ENCODE results near the gene UTS2R.
"Not testable (repeated sequence)": the region's sequence is repeated elsewhere in the genome, so short reads cannot be mapped to it uniquely, and the experiment has no call there.

The UTS2R gene

GRCh38 chr17:82355770-82356427 lies 15.7 kb upstream of the UTS2R start:
- DNase-seq = no peak

DNA sequence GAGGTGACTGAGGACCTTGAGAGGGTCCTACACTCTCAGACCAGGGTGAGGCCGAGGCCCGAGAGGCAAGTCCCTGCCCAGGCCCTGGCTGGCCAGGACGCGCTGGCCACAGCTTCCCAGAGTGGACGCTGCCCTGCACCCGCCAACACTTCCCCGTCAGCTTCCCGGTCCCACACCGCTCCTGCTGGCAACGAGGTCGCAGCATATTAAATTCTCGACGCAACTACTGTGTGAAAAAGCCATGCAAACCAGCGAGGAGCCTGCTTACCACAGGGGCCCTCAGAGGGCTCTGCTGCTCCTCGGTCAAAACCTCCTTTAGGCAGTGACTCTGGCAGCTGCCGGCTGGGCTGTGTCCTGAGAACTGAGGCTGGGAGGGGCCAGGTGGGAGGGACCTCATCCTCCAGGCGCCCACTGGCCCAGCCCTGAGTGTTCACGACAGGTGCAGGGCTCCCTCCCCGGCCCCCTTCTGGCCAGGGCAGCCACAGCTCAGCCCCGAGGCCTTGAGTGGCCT lies 14.7 kb upstream of the UTS2R start:
- DNase-seq = peak; percentile 63

DNA sequence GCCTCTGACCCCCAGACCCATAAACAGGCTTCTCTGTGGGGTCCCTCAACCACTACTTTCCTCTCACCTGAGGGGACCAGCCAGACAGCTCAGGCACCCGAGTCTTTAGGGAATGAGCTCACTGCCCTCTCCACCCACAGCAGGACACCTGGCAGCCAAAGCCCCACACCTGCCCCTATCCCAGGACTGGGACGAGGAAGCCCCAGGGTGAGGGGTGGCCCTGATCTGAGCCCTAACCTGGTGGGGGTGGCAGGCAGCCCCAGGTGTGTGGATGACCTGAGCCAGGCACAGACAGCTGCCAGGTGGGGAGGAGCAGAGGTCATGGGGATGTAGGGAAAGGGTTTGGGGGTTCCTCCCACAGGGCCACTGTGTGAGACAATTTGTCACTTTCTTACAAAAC lies 14.2 kb upstream of the UTS2R start:
- DNase-seq = no peak

DNA sequence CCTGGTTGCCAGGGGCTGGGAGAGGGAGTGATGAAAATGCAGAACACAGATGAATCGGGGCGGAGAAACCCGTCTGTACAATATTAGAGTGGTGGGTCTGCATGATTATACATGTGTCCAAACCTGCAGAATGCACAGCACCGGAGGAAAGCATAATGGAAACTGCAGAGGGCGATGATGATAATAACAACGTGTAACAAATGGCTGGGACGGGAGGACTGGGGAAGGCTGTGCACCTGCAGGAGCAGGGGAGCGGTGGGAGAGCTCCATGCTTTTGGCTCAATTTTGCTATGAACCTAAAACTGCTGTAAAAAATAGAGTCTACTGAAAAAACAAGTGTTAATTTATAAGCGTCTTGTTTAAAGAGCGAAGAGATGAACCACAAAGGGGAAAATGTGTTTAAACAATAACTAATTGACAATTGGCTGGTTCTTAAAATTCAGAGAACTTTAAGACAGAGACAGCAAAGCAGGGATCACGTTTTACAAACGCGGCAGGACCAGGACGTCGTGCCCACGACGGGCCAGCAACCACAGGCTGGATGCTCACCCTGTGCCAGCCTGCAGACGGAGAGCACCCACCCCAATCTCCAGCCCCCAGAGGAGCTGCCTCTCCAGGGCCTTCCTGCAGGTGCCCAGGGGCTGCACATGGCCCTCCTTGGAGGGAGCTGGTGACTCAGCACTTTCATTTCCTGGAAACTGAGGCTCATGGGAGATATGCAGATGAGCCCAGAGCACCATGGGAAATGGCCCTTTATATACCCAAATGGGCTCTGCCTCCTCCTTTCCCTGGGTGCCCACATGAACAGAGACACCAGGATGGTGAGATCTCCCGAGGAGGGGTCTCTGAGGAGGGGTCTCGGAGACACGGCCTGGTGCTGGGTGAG lies 12.9 kb upstream of the UTS2R start, which contains the start of gene TEX19:
Gene TEX19 (plus strand): TSS at position 783 of the 886 bp plus-strand sequence. CDS start 2,904 bp downstream, outside the sequence.
- DNase-seq = no peak

DNA sequence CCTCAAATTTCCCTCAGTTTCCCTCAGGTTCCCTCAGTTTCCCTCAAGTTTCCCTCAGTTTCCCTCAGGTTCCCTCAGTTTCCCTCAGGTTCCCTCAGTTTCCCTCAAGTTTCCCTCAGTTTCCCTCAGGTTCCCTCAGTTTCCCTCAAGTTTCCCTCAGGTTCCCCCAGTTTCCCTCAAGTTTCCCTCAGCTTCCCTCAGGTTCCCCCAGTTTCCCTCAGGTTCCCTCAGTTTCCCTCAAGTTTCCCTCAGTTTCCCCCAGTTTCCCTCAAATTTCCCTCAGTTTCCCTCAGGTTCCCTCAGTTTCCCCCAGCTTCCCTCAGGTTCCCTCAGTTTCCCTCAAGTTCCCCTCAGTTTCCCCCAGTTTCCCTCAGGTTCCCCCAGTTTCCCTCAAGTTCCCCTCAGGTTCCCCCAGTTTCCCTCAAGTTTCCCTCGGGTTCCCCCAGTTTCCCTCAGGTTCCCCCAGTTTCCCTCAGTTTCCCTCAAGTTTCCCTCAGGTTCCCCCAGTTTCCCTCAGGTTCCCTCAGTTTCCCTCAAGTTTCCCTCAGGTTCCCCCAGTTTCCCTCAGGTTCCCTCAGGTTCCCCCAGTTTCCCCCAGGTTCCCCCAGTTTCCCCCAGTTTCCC lies 12.0 kb upstream of the UTS2R start:
- not testable (repeated sequence) for DNase-seq

DNA sequence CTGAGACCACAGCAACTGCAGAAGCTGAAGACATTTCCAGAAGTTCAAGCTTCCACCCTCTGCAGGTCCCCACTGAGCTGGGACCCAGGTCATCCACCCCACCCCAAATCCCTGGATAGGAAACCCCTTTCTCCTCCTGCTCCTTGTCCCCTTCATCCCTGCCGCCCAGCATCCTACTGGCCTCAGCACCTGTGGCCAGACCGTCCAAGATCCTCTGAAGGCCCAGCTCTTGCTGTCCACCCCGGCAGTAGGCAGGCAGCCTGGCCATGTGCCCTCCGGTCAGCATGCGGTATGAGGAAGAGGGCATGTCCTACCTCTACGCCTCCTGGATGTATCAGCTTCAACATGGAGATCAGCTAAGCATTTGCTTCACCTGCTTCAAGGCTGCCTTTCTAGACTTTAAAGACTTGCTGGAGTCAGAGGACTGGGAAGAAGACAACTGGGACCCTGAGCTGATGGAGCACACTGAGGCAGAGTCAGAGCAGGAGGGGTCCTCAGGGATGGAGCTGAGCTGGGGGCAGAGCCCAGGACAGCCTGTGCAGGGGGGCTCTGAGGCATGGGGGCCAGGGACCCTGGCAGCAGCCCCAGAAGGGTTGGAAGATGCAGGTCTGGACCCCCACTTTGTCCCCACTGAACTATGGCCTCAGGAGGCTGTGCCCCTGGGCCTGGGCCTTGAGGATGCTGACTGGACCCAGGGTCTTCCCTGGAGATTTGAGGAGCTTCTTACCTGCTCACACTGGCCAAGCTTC lies 9.5 kb upstream of the UTS2R start:
- no peak for DNase-seq

GRCh38 chr17:82365606-82366295 lies 5.8 kb upstream of the UTS2R start:
- DNase-seq = no peak

DNA sequence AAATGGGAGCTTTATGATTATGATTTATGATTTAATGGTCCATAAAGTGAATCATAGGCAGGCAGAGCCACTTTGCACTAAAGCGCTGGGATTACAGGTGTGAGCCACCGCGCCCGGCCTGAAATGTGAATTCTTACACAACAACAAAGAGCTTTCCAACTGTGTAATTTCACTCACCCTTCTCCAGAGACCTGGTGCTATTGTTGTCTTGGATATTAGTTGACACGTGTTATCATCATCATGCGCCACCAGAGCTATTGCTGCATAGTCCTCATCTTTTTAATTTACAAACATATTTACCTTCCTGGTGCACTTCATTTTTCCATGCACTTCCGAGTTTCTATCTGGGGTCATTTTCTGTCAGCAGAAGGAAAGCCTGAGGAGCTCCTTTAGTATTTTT lies 4.8 kb upstream of the UTS2R start:
- DNase-seq = peak; percentile 55

GRCh38 chr17:82367724-82368524 lies 3.6 kb upstream of the UTS2R start:
- DNase-seq = no peak

GRCh38 chr17:82369211-82369610 lies 2.4 kb upstream of the UTS2R start:
- no peak for DNase-seq

- DNase-seq = no peak
Observed at GRCh38 chr17:82370471-82371332, 863 bp upstream of the UTS2R start.

DNA sequence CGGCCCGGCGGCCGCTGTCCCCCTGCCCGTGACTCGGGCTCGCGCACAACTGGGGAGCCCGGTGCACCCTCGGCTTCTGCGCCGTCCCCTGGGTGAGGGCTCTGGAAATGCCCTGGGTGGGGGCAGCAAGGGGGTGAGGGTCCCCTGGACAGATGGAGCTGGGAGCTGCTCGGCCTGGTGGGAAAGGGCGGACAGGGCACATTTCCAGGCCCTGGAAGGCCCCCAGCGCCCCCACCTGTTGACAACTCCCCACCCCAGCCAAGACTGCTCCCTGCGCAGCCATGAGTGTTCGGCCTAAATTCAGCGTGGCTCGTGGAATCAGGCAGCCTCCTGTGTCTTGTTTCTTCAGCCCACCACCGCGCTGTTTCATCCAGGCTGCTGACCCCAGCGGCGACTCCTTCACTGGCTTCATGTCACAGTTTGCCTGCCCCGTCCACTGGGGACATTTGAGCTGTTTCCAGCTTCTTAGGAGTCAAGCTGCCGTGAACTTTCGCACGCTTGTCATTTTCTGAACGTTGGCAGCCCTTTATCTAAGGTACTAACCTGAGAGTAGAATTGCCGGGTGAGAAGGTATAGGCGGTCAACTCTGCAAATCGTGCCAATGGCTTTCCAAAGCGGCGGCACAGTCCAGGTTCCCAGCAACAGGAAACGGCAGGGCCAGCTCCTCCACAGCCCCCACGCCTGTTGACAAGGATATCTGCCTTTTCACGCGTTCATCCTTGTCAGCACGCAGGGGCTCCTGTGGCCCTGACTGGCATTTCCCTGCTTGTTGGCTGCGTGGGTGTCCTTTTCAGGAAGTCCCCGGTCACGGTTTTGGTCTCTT lies 895 bp downstream of the UTS2R start:
- DNase-seq = no peak

DNA sequence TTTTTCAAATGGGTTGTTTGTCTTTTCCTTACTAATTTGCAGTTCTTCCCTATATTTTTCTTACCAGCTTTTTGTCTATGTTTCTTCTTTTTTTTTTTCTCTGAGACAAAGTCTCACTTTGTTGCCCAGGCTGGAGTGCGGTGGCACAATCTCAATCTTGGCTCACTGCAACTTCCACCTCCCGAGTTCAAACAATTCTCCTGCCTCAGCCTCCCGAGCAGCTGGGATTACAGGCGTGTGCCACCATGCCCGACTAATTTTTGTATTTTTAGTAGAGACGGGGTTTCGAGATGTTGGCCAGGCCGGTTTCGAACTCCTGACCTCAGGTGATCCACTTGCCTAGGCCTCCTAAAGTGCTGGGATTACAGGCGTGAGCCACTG lies 1.5 kb downstream of the UTS2R start:
- DNase-seq = not testable (repeated sequence)

- no peak for DNase-seq
Observed at GRCh38 chr17:82373731-82374625, 2.4 kb downstream of the UTS2R start.

- DNase-seq = no peak
Observed at GRCh38 chr17:82374626-82375331, 3.2 kb downstream of the UTS2R start.

DNA sequence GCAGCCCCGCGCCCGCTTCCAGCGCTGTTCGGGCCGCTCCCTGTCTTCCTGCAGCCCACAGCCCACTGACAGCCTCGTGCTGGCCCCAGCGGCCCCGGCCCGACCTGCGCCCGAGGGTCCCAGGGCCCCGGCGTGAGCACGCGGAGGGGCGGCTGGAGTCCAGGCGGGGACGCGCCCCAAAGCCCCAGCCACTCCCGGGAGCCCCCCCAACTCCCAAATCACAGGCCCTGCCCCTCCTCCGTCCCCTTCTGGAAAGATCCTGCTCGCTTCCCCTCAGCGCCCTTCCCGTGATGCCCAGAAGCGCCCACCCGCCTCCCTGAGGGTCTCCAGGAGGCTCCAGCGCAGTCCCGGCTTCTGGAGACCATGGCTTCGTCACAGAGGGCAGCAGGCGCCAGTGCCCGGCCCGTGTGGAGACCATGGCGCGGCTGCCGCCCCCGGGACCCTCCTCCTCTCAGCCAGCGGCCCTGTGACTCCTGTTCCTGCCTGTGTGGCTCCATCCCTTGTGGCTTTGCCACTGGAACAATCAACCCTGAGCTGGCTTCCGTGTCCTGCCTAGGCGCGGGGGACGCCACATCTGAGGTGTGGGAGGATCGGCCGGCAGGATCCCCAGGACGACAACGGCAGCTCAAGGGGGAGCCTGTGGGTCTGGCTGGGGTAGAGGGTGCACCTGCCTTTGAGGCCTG lies 3.9 kb downstream of the UTS2R start:
- no peak for DNase-seq
